ENCODE results near the gene CFAP74.
A peak's percentile ranks its signal among the peaks of the same experiment; 100 is the strongest.
"Not testable (repeated sequence)": the region's sequence is repeated elsewhere in the genome, so short reads cannot be mapped to it uniquely, and the experiment has no call there.

CFAP74 gene

GRCh38 chr1:1954831-1955441, 48.6 kb downstream of the CFAP74 start:
- DNase-seq (ENCODE audit: extremely low read depth in 1 of 2, low read depth in 1 of 2) = no peak

GRCh38 chr1:1954015-1954414, 49.6 kb downstream of the CFAP74 start:
- no peak for DNase-seq (ENCODE audit: extremely low read depth in 1 of 2, low read depth in 1 of 2)

- no peak for DNase-seq (ENCODE audit: extremely low read depth in 1 of 2, low read depth in 1 of 2)
Measured at GRCh38 chr1:1950940-1951339, 52.6 kb downstream of the CFAP74 start.

- no peak for DNase-seq (ENCODE audit: extremely low read depth in 1 of 2, low read depth in 1 of 2)
Measured at GRCh38 chr1:1948783-1949182, 54.8 kb downstream of the CFAP74 start.

GRCh38 chr1:1947493-1947892, 56.1 kb downstream of the CFAP74 start:
- no peak for DNase-seq (ENCODE audit: extremely low read depth in 1 of 2, low read depth in 1 of 2)

- DNase-seq (ENCODE audit: extremely low read depth in 1 of 2, low read depth in 1 of 2) = no peak
Measured at GRCh38 chr1:1946540-1946939, 57.0 kb downstream of the CFAP74 start.

GRCh38 chr1:1945782-1946393, 57.7 kb downstream of the CFAP74 start:
- no peak for DNase-seq (ENCODE audit: extremely low read depth in 1 of 2, low read depth in 1 of 2)

GRCh38 chr1:1943834-1944570, 59.6 kb downstream of the CFAP74 start:
- DNase-seq (ENCODE audit: extremely low read depth in 1 of 2, low read depth in 1 of 2) = peak in 1 of 2 donors; percentile 29

GRCh38 chr1:1942753-1943656, 60.6 kb downstream of the CFAP74 start:
- DNase-seq (ENCODE audit: extremely low read depth in 1 of 2, low read depth in 1 of 2) = no peak

- DNase-seq (ENCODE audit: extremely low read depth in 1 of 2, low read depth in 1 of 2) = no peak
Measured at GRCh38 chr1:1941868-1942752, 61.5 kb downstream of the CFAP74 start.

GRCh38 chr1:1941211-1941841, 62.3 kb downstream of the CFAP74 start:
- DNase-seq (ENCODE audit: extremely low read depth in 1 of 2, low read depth in 1 of 2) = no peak

- DNase-seq (ENCODE audit: extremely low read depth in 1 of 2, low read depth in 1 of 2) = no peak
Measured at GRCh38 chr1:1940123-1940425, 63.5 kb downstream of the CFAP74 start.

- no peak for DNase-seq (ENCODE audit: extremely low read depth in 1 of 2, low read depth in 1 of 2)
Measured at GRCh38 chr1:1939296-1940122, 64.1 kb downstream of the CFAP74 start.

- DNase-seq (ENCODE audit: extremely low read depth in 1 of 2, low read depth in 1 of 2) = no peak
Measured at GRCh38 chr1:1938613-1939295, 64.8 kb downstream of the CFAP74 start.

- DNase-seq (ENCODE audit: extremely low read depth in 1 of 2, low read depth in 1 of 2) = no peak
Measured at GRCh38 chr1:1938276-1938573, 65.4 kb downstream of the CFAP74 start.

GRCh38 chr1:1937549-1938275, 65.9 kb downstream of the CFAP74 start:
- no peak for DNase-seq (ENCODE audit: extremely low read depth in 1 of 2, low read depth in 1 of 2)

GRCh38 chr1:1937061-1937460, 66.5 kb downstream of the CFAP74 start:
- DNase-seq (ENCODE audit: extremely low read depth in 1 of 2, low read depth in 1 of 2) = no peak

- not testable (repeated sequence) for DNase-seq (ENCODE audit: extremely low read depth in 1 of 2, low read depth in 1 of 2)
Measured at GRCh38 chr1:1934848-1935247, 68.7 kb downstream of the CFAP74 start.

Measured in stimulated activated CD8-positive, alpha-beta memory T cell treated with anti-CD3 and anti-CD28 coated beads, Interleukin-7, amount 100 ng/mL, for 48 hours (primary cell).